GM10248 (cell line): ENCODE results near the gene COPG1.

Experiments
- CTCF ChIA-PET: fragments of 300-600 bp; sonication (Branson Sonifier 250); formaldehyde crosslinking; extraction: SDS; loops from one replicate; lab custom pipeline; 2021; ENCODE audit warnings: antibody characterized with exemption; lab: Yijun Ruan, JAX
- POLR2A ChIA-PET: fragments of 350-650 bp; sonication (Branson Sonifier 250); formaldehyde crosslinking; extraction: SDS; loops from one replicate; lab custom pipeline; 2020; ENCODE audit warnings: antibody characterized with exemption; lab: Yijun Ruan, JAX
- DNase-seq: peaks from one replicate; pipeline ENCODE4 v3.0.0; 2012; ENCODE audit errors: extremely low spot score
- CTCF ChIP-seq: IDR thresholded peaks from 2 replicates; pipeline ENCODE4 v1.5.1; 2012; ENCODE audit warnings: mild to moderate bottlenecking, low read depth; ENCODE audit errors: extremely low read depth, missing control alignments, control extremely low read depth

Gene COPG1

GRCh38 chr3:129312671-129313414, 63.4 kb downstream of the COPG1 start:
- CTCF ChIA-PET: interaction anchor here (1.0 to 1.9 kb wide), 3 partner anchors 10 to 259 kb away, joined by 3 to 5 read pairs (median 3); no protein-coding TSS in a partner anchor
- POLR2A ChIA-PET: interaction anchor here (0.5 to 3.6 kb wide), 3 partner anchors 30 to 87 kb away, joined by 4 to 13 read pairs (median 4); partner anchors contain the start of gene HMCES
- DNase-seq: no peak
- TF ChIP-seq CTCF: no peak

GRCh38 chr3:129313415-129313664, 63.9 kb downstream of the COPG1 start:
- POLR2A ChIA-PET: interaction anchor here (1.4 to 3.6 kb wide), 2 partner anchors 31 to 35 kb away, joined by 4 to 13 read pairs; partner anchors contain the start of gene HMCES
- no peak for DNase-seq
- CTCF ChIA-PET: interaction anchor here (1.0 to 1.5 kb wide), 3 partner anchors 11 to 68 kb away, joined by 3 to 4 read pairs (median 3); no protein-coding TSS in a partner anchor
- no peak for TF ChIP-seq CTCF

GRCh38 chr3:129313665-129314385, 64.4 kb downstream of the COPG1 start:
- ChIA-PET POLR2A (interaction anchor here (1.4 to 3.6 kb wide), 2 partner anchors 31 to 35 kb away, joined by 4 to 13 read pairs; partner anchors contain the start of gene HMCES), CTCF (interaction anchor here (0.7 to 1.8 kb wide), 5 partner anchors 11 to 85 kb away, joined by 3 to 4 read pairs (median 3); no protein-coding TSS in a partner anchor)
- no peak for DNase-seq
- TF ChIP-seq CTCF: no peak

- peak; percentile 85 for DNase-seq
- POLR2A ChIA-PET: interaction anchor here (1.8 to 3.6 kb wide), 3 partner anchors 10 to 36 kb away, joined by 5 to 13 read pairs (median 13); partner anchors contain the start of gene HMCES
- peak; percentile 56 for TF ChIP-seq CTCF
- CTCF ChIA-PET: interaction anchor here (0.7 to 4.0 kb wide), 8 partner anchors 14 to 344 kb away, joined by 3 to 28 read pairs (median 4); no protein-coding TSS in a partner anchor
These were observed 65.2 kb downstream of the COPG1 start for GRCh38 chr3:129314386-129315222.

- CTCF ChIA-PET: interaction anchor here (0.7 to 4.0 kb wide), 27 partner anchors 10 to 345 kb away, joined by 3 to 28 read pairs (median 4); partner anchors contain the start of gene COPG1
- POLR2A ChIA-PET: interaction anchor here (0.6 to 2.4 kb wide), 19 partner anchors 8 to 796 kb away, joined by 3 to 13 read pairs (median 4); partner anchors contain the start of genes HMCES, IFT122, MBD4 and RAB43
- no peak for DNase-seq
- TF ChIP-seq CTCF: no peak
These were observed 66.0 kb downstream of the COPG1 start for GRCh38 chr3:129315223-129315997.
